Measurements from ENCODE around the gene ELF5. TPM values are rescaled to one million over a fixed set of nuclear protein-coding genes. Genes with fewer than 3 reads are reported as not detected.

The ELF5 gene
- polyA plus RNA-seq, 3 donors: 48.8 to 59.6 (median 52.7) TPM

DNA sequence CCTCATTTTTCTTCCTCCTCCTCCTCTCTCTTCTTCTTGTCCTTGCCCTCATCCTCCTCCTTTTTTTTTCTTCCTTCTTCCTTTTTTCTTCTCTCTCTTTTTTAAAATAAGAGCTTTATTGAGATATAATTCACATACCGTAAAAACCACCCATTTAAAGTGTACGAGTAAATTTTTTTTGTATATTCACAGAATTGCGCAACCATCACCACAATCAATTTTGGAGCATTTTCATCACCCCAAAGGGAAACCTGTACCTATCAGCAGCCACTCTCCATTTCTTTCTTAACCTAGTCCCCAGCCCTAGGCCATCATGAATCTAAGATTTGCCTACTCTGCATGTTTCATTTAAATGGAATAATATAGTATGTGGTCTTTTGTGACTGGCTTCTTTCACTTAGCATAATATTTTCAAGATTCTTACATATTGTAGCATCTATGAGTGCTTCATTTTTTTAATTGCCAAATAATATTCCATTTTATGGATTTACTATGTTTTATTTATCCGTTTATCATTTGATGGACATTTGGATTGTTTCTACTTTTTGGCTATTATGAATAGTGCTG is 39.9 kb downstream of the ELF5 start:
- DNase-seq (ENCODE audit: extremely low read depth in 1 of 11, low read depth in 9 of 11, low spot score in 4 of 11): no peak

DNA sequence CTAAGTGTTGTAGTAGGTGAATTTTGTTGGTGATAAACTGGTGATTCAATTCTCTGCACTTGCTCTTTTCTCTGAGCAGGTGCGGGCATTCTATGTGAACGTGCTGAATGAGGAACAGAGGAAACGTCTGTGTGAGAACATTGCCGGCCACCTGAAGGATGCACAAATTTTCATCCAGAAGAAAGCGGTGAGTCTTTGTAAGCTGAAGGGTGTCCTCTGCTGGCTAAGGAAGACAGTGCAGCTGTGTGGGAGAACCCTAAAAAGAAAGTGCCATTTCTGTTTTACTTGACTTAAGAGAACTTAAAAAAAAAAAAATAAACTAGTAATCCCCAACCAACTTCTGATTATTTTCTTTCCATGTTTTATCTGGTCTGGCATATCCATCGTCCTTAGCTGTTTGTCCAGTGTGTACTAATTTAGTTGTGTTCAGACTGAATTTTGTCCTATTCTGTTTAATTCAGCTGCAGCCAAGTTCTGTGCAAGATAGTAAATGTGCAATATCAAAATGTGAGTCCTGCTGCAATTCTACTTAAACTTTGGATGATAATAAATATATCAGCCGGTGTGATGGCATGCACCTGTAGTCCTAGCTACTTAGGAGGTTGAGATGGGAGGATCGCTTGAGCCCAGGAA is 45.3 kb downstream of the ELF5 start:
- DNase-seq (ENCODE audit: extremely low read depth in 1 of 11, low read depth in 9 of 11, low spot score in 4 of 11): no peak

DNA sequence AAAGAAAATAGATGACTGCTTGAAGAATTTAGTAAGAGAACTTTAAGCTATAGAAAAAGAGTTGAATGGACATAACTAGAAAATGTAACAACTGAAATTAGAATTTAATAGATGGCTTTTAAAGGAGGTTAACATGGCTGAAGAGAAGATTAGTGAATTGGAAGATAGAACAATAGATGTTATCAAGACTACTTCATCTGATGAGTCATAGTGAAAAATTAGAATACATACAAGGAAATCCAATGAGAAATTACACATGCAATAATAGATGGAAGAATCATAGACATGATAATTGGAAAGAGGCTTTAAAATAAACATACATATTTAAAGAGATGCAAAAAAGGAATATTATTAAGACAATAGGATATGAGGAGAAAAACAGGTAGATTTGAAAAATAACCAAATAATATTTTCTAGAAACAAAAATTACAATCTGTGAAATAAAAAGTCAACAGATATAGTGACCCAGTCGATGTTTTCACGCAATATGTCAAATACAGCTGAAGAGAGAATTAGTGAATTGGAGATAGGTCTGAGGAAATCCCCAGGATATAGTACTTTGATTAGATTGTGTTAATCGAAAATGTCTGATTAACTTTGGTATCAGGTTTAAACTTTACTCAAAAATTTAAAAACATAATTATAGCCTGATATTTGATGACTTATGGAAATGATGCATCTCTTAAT is 46.6 kb downstream of the ELF5 start:
- no peak for DNase-seq (ENCODE audit: extremely low read depth in 1 of 11, low read depth in 9 of 11, low spot score in 4 of 11)

DNA sequence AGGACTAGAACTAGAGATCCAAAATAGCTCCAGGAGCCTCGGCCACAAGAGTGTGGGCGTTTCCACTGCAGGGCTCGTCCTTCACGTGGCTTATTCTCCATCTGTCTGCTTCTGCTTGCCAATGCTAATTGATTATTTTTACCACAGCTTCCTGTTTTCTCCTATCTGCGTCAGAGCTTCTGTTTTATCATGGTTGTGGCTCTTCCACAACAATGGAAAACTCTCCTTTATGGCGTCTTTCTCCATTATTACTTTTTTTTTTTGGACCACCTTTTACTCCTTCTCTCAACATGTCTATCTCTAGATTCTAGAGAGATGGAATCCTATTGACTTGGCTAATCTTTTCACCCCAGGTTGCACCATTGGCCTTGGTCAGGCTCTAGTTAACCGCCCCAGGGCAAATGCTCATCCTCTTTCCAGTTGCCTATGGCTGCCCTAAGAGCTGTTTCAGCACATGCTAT is 49.0 kb downstream of the ELF5 start:
- no peak for DNase-seq (ENCODE audit: extremely low read depth in 1 of 11, low read depth in 9 of 11, low spot score in 4 of 11)

DNA sequence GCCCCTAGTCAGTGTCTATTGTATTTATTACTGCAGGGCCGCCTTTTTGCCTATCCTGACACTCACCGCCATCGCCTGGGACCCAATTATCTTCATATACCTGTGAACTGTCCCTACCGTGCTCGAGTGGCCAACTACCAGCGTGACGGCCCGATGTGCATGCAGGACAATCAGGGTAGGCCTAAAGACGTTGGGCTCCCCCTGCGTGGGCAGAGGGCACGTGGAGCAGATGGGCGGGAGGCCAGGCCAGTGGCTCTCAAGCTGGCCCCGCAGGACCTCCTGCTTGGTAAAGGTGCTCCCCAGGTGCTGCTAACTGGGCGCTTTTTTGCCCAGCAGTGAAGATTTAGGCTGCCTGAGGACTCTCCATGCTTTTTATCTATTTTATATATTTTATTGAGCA is 52.4 kb downstream of the ELF5 start:
- DNase-seq (ENCODE audit: extremely low read depth in 1 of 11, low read depth in 9 of 11, low spot score in 4 of 11): no peak

DNA sequence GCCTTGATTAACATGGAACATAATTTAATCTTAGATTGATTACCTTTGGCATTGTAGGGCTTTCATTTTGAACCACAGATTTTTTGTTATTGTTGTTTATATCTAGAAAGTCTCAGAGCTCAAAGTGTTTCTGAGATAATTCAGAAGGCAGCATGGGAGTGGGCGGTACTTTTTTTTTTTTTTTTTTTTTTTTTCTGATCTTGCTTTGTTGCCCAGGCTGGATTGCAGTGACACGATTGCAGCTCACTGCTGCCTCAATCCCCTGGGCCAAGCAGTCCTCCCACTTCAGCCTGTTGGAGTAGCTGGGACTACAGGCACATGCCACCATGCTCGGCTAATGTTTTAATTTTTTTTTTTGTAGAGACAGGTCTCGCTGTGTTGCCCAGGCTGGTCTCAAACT is 53.3 kb downstream of the ELF5 start:
- no peak for DNase-seq (ENCODE audit: extremely low read depth in 1 of 11, low read depth in 9 of 11, low spot score in 4 of 11)

DNA sequence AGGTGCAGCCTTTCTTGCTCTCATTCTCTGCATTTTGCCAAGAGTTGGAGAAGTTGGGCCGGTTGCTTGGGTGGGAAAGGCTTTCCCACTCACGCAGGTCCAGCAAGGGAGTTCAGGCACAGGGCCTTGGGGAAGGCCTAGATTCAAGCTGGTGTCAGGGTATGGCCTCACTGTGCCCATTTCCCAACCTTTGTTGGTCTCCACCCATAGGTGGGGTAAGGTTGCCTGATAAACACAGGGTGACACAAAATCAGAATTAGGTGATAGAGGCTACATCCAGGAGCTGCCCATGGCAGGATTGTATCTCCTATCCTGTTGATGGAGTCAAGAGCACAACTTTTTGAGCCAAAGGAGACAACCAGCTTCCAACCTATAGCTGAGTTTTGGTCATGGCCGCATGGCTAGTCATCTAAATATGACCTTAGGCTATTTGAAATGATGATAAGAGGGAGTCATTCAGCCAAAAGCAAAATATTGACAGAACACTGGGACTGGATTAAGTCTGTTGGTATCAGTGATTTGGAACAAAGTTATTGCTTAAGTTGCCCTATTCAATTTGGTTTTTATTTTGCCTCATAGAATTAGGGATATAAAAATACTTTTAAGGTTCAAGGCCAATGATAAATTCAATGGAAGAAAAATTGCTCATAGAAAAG is 54.0 kb downstream of the ELF5 start:
- DNase-seq (ENCODE audit: extremely low read depth in 1 of 11, low read depth in 9 of 11, low spot score in 4 of 11): no peak

DNA sequence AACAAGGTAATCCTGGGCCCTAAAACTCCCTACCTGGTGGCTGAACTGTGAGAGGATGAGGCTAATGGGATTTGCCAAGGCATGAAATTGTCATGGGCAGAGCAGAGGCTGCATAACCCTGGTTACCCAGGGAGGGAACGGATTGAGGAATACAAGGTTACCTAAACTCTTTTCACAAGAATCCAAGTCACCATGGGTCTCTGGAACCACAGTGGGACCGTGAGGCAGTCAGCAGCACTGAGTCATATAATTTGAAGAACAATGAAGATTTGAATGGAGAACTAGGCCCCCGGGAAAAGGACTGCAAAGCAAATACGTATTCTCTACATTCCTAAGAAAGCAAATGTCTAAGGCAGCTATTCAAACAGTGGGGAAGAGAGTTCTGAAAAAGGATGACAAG is 55.1 kb downstream of the ELF5 start:
- no peak for DNase-seq (ENCODE audit: extremely low read depth in 1 of 11, low read depth in 9 of 11, low spot score in 4 of 11)

DNA sequence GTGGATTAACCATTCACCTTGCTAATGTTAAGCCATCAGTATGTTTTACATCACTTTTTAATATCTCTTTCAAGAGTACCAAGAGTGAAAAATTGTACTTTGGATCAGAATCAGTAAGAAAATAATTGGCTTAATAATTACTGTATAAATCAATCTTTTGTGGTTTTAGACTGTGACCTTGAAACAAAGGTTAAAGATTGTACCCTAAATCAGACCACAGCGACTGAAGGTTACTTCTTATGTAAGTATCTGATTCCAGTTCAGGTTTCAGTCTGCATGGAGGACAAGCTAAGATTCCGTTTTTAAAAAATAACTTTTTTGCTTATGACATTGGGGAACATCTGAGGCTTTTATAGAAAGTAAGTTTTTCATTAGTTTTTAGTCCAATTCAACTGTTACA is 56.0 kb downstream of the ELF5 start:
- DNase-seq (ENCODE audit: extremely low read depth in 1 of 11, low read depth in 9 of 11, low spot score in 4 of 11): no peak

DNA sequence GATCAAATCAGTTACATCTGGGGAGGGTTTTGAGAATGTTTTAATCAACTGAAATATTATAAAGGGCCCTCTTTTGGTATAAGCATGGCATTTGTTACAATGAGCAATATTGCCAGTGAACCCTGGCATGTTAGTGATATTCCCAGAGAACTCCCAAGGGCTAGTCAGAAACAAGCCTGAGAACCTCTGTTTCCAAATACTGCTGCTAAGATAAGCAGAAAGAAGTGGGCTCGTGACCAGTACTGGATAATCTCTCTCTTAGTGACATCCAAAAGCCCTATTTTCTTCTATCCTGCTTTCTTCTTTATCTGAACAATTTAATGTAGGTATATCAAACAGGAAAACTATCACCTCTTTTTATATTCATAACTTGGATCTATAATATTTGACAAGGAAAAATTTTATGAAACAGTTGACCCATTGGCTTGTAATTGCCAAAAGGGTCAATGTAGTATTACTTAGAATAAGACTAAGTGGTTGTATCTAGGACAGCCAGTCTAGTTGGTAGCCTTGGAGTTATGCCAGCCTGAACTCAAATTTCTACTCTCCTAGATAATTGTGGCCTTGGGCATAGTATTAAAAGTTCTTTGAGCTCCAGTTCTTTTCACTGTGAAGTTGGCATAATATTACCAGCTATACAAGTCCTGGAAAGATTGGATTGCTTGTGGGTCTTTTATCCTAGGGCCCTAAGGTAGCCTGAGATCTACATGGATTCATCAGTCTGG is 59.1 kb downstream of the ELF5 start:
- DNase-seq (ENCODE audit: extremely low read depth in 1 of 11, low read depth in 9 of 11, low spot score in 4 of 11): no peak

DNA sequence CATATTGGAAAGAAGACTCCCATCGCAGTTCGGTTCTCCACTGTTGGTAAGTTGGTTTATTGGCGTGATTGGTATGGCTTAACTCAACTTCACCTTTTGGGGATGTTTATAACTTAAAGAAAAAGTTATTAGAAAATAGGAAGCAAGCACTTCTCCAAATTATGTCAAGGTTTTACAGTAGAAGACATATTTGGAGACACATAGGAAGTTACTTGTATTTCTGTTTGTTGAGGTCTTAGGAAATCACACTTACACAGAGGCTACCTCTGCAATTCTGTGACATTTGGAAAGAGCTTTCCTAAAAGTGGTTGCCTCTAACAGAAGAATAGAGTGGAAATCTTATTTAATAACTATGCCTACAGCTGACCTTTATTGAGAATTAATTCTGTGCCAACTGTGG is 62.5 kb downstream of the ELF5 start:
- no peak for DNase-seq (ENCODE audit: extremely low read depth in 1 of 11, low read depth in 9 of 11, low spot score in 4 of 11)

DNA sequence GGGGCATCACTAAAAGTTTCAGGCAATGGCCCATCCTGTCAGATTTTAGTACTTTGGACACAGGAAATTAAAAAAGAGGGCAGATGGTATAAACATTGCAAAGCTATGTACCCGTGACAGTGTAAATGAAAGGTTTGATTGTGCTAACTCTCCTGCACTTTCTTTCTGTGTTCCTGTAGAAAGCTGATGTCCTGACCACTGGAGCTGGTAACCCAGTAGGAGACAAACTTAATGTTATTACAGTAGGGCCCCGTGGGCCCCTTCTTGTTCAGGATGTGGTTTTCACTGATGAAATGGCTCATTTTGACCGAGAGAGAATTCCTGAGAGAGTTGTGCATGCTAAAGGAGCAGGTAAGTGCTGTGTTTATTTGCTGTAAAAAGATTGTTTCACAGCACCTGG is 64.6 kb downstream of the ELF5 start:
- DNase-seq (ENCODE audit: extremely low read depth in 1 of 11, low read depth in 9 of 11, low spot score in 4 of 11): no peak

DNA sequence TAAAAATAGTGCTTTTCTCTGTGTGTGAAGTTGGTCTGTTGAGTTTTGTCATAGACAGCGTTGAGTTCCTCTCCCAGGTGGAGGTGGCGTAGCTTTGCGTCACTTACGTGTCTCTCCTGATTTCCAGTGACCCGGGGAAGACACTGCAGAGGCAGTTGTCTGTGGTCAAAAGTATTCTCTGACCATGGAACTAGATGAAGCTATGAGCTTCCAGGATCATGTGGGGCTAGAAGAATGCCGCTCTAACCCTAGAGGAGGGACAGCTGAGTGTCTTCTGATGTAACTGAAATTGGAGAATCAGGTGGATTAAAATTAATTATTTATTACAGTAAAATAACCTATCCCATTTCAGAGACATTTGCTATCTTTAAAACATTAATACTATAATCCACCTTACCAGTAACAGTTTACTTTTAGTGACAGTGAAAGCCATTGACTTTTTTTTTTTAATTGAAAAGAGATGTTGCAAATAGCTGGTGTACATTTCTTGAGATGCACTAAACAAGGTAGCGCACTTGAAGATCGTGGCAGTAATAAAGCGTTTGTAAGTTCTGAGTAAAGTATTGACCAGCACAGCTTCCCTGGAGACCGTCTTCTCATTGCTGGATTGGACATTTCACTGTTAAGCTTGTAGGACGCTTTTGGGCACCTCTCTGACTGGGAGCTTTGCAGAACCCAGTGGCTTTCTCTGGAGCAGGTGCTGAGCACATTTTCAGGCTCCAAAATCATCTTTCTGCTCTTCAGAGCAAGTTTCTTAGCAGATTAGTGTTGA is 65.2 kb downstream of the ELF5 start:
- DNase-seq (ENCODE audit: extremely low read depth in 1 of 11, low read depth in 9 of 11, low spot score in 4 of 11): no peak

DNA sequence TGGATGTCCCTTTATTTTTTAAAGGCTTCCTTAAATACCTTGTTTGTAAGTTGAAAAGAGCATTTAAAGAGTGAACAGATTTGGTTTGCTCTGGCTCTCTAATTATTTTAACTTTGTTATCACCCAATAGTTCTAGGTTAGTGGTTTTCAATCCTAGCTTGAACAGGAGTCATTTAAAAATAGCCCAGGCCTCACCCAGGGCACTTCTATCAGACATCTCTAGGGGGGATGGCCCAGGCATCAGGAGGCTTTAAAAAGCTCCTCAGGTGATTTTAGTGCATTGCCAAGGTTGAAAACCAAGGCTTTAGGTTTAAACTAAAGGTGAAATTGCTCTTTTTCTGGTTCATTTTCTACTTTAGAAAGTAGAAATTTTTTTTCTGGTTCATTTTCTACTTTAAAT is 66.5 kb downstream of the ELF5 start:
- DNase-seq (ENCODE audit: extremely low read depth in 1 of 11, low read depth in 9 of 11, low spot score in 4 of 11): no peak

DNA sequence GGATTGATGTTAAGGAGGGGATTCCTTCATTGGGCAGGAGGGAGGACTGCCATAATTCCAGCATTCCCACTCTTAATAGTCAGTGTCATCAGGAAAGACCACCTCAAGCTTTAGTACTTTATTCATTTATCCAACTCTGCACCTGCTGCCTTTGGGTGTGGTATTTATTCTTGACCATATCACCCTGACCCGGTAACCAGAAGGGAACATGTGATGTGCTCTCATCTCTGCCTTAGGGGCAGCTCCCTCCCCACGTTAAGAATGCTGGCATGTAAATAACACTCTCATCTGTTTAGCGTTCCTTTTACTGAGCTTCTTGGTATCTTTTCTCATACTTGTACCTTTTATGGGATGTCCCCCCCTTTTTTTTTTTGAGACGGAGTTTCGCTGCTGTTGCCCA is 67.2 kb downstream of the ELF5 start:
- DNase-seq (ENCODE audit: extremely low read depth in 1 of 11, low read depth in 9 of 11, low spot score in 4 of 11): no peak

DNA sequence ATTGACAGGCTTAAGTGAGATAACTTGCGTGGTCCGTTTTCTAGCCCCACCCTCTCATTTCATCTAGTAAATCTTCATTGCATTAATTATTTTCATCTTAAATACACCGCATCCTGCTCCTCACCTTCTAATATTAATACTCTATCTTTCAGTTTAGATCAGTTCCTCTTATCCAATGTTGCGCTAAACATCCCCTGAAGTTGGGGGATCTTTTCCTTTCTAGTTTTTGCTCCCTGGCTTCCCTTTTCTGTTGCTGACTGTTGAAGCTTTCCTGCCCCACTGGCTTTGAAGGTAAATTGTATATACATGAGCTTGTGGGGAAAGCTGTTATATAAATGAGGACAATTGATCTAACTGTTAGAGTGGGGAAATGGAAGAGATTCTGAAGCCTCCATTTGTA is 67.6 kb downstream of the ELF5 start:
- DNase-seq (ENCODE audit: extremely low read depth in 1 of 11, low read depth in 9 of 11, low spot score in 4 of 11): no peak

DNA sequence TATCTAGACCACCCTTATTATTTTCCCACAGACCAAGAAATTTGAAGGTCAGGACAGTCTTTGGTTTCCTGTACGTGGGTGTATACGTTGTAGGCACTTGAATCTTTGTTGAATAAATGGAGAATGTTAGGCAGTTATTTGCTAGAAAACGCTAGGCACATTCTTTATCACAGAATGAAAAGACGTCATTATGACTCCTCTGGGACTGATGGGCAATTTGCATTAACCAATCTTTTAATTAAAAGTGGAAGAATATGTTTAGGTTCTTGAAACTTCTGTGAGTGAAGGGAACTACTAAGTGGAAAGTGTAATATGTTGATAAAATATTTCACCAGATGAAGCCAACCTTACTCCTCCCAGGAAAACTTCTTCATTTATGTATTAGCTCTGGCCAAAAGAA is 69.2 kb downstream of the ELF5 start:
- DNase-seq (ENCODE audit: extremely low read depth in 1 of 11, low read depth in 9 of 11, low spot score in 4 of 11): no peak

DNA sequence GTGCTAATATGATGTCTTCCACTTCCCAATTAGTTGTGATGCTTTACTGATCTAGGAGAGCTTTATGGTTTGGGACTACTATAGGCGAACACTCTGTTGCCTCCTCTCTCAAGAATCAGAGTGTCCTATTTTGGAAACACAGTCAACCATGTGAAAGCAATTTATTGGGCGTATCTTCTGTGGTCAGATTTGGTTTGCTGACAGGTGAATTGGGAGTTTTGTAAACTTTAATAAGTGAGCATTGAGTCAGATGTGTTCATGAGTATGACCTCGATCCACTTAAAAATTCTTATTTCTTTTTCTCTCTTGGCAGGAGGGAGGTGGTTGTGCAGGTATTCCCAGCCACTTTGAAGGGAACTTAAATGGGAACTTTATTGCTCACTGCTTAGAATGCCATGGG is 70.5 kb downstream of the ELF5 start:
- DNase-seq (ENCODE audit: extremely low read depth in 1 of 11, low read depth in 9 of 11, low spot score in 4 of 11): no peak

DNA sequence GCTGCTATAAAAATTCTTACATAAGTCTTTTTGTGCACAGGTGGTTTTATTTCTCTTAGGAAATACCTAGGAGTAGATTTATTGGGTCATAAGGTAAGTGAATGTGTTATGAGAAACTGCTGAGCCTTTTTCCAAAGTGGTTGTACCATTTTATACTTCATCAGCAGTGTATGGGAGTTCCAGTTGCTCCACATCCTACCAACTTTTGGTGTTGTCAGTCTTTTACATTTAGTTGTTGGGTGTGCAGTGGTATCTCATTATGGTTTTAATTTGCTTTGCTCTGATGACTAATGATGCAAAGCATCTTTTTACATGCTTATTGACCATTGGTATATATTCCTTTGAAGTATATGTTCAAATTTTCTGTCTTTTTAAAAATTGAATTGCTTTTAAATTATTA is 71.8 kb downstream of the ELF5 start:
- DNase-seq (ENCODE audit: extremely low read depth in 1 of 11, low read depth in 9 of 11, low spot score in 4 of 11): no peak
